GM12865 (cell line): ENCODE measurements around the gene RADIL.

Experiments used
- DNase-seq: peaks from one replicate; pipeline ENCODE4 v3.0.0; 2010; ENCODE audit warnings: low read depth
- H3K4me3 ChIP-seq: 2 replicates; pipeline ENCODE4 v1.5.1; 2011; ENCODE audit warnings: mild to moderate bottlenecking, low read depth, low read length, control low read depth
- CTCF ChIP-seq: IDR thresholded peaks from 2 replicates; pipeline ENCODE4 v1.5.1; 2011; ENCODE audit warnings: low read length, control low read depth, low read depth, inconsistent platforms; ENCODE audit not compliant: insufficient read depth; ENCODE audit errors: missing control alignments

The RADIL gene

GRCh38 chr7:4889682-4890081 lies 6.2 kb upstream of the RADIL start:
- H3K4me3 ChIP-seq = no peak overlapping the region
- TF ChIP-seq CTCF = no peak
- no peak for DNase-seq

- DNase-seq = no peak
Observed at GRCh38 chr7:4888161-4888560, 4.6 kb upstream of the RADIL start.

GRCh38 chr7:4886671-4887070 lies 3.2 kb upstream of the RADIL start:
- no peak for DNase-seq
- TF ChIP-seq CTCF = no peak
- H3K4me3 ChIP-seq = no peak overlapping the region

More at GRCh38 chr7:4888161-4888560, 4.6 kb upstream of the RADIL start:
- no peak overlapping the region for H3K4me3 ChIP-seq
- no peak for TF ChIP-seq CTCF

GRCh38 chr7:4885317-4885807 lies 1.8 kb upstream of the RADIL start:
- TF ChIP-seq CTCF = no peak
- no peak overlapping the region for H3K4me3 ChIP-seq
- no peak for DNase-seq

DNA sequence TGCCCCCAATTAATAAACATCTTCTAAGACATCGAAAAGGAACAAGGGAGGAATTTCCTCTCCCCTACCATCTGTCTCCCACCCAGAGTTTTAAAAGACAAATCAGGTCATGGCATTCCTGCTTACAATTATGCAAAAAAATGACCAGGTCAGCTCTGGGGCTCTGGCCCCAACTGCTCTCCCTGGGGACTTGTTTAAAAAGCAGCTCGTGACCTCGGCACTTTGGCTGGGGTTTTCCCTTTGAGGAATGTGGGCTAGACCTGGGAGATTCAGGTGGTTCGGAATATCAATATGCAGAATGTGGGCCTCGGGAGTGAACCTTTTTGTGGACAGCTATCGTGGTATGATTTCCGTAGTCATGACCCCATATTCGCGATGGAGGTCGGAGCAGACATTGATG lies 648 bp upstream of the RADIL start:
- no peak overlapping the region for H3K4me3 ChIP-seq
- TF ChIP-seq CTCF = no peak
- DNase-seq = no peak

- no peak for TF ChIP-seq CTCF
- no peak overlapping the region for H3K4me3 ChIP-seq
- DNase-seq = no peak
Observed at GRCh38 chr7:4883033-4883371, 514 bp downstream of the RADIL start.
